Activated CD8-positive, alpha-beta memory T cell treated with anti-CD3 and anti-CD28 coated beads, Interleukin-2, amount 10 ng/mL, durations not matched to agents 7 days and 5 days (primary cell): Measurements from ENCODE around the gene MVD. TPM values are rescaled to one million over a fixed set of nuclear protein-coding genes. Genes with fewer than 3 reads are reported as not detected.
A peak's percentile ranks its signal among the peaks of the same experiment; 100 is the strongest.
"Not testable (repeated sequence)": the region's sequence is repeated elsewhere in the genome, so short reads cannot be mapped to it uniquely, and the experiment has no call there.

ENCODE experiments used
- ATAC-seq: fragments of 150-1000 bp; cut with Tn5 transposase; one replicate; pipeline ENCODE4 v1.10.0; 2021; ENCODE audit warnings: moderate library complexity
- CTCF ChIA-PET: fragments of 350-600 bp; sonication (Branson Sonifier 250); formaldehyde crosslinking; loops from one replicate; lab custom pipeline; 2021; ENCODE audit warnings: antibody characterized with exemption; lab: Charles Lee
- DNase-seq: peaks from one replicate; pipeline ENCODE4 v3.0.0-alpha.2; 2020
- H3K27ac Mint-ChIP-seq: one replicate; pipeline ENCODE4 v1.8.0; 2021; ENCODE audit warnings: mild to moderate bottlenecking, mixed read lengths
- H3K27me3 Mint-ChIP-seq: one replicate; pipeline ENCODE4 v1.8.0; 2021; ENCODE audit warnings: mixed read lengths
- H3K36me3 Mint-ChIP-seq: one replicate; pipeline ENCODE4 v1.8.0; 2021; ENCODE audit warnings: mild to moderate bottlenecking, mixed read lengths
- H3K4me1 Mint-ChIP-seq: one replicate; pipeline ENCODE4 v1.8.0; 2021; ENCODE audit warnings: mixed read lengths
- H3K4me3 Mint-ChIP-seq: one replicate; pipeline ENCODE4 v1.8.0; 2021; ENCODE audit warnings: mild to moderate bottlenecking, moderate library complexity, mixed read lengths
- H3K9me3 Mint-ChIP-seq: one replicate; pipeline ENCODE4 v1.8.0; 2022; ENCODE audit warnings: low read depth, mixed read lengths
- total RNA-seq, 2 experiments: library from RNA; stranded (reverse); gene quantifications; one replicate each; pipeline ENCODE4 v1.2.3, GENCODE V29; 2021

MVD gene
- total RNA-seq, 2 experiments from 2014 or later: 112 to 134 TPM

DNA sequence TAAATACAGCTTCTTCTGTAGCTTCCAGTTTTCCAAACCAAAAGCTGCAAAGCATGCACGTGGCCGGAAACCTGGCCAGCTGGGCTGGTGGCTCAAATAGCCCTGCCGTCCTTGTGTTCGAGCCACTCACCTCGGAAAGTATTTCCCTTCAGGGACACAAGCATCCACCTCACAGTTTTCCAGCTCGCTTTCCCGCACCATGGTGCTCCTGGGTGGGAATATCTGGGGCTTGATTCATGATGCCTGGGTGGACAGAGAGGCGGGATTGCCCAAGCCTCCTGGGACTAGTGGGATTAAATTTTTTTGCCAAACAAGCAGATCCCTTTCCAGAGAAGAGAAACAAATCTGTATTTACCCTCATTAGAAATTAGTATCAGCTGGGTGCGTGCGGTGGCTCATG lies 7.1 kb upstream of the MVD start:
- Mint-ChIP-seq H3K9me3 (no peaks in the 10 kb centered on the region), H3K27me3 (no peaks in the 10 kb centered on the region), H3K4me1 (peaks cover 2% of the 10 kb centered on the region), H3K27ac (no peak overlapping the region), H3K4me3 (no peak overlapping the region), H3K36me3 (peaks cover 5% of the 10 kb centered on the region)
- DNase-seq: no peak
- CTCF ChIA-PET: interaction anchor here (0.8 to 4.2 kb wide), 3 partner anchors 8 to 20 kb away, joined by 3 to 16 read pairs (median 4); partner anchors contain the start of gene MVD
- ATAC-seq: no peak

DNA sequence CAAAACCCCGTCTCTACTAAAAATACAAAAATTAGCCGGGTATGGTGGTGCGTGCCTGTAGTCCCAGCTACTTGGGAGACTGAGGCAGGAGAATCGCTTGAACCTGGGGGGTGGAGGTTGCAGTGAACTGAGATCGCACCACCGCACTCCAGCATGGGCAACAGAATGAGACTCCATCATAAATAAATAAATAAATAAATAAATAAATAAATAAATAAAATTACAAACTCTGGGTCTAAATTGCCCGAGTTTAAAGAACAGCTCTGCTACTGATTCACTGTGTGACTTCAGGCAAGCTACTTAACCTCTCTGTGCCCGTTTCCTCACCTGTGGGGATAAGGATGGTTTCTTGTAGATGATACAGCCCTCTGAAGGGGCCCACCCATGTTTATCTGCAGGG lies 6.6 kb upstream of the MVD start:
- ATAC-seq, H3K36me3 Mint-ChIP-seq, H3K27me3 Mint-ChIP-seq, H3K4me3 Mint-ChIP-seq, H3K27ac Mint-ChIP-seq, DNase-seq, H3K9me3 Mint-ChIP-seq, H3K4me1 Mint-ChIP-seq: not testable (repeated sequence)
- CTCF ChIA-PET: interaction anchor here (0.8 to 4.2 kb wide), 2 partner anchors 12 to 20 kb away, joined by 3 to 16 read pairs; no protein-coding TSS in a partner anchor

DNA sequence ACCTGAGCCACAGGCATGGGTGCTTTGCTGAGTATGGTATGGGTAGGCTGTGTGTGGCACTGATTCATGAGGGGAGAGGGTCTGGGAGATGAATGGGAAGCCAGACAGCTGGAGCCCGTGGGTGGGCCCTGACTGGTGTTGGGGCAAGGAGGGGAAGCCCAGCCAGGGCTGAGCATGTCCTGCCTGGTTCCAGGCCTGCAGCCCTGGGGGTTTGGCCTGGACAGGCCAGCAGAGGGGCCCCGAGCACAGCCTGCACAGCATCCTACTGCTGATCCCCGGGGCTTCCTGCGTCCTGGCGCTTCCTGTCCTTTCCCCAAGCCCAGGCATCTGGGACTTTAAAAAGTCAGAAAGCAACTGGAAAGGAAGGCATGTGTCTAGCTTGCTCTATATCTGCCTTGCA lies 4.6 kb upstream of the MVD start:
- H3K4me3 Mint-ChIP-seq: no peak overlapping the region
- H3K9me3 Mint-ChIP-seq: no peaks in the 10 kb centered on the region

DNA sequence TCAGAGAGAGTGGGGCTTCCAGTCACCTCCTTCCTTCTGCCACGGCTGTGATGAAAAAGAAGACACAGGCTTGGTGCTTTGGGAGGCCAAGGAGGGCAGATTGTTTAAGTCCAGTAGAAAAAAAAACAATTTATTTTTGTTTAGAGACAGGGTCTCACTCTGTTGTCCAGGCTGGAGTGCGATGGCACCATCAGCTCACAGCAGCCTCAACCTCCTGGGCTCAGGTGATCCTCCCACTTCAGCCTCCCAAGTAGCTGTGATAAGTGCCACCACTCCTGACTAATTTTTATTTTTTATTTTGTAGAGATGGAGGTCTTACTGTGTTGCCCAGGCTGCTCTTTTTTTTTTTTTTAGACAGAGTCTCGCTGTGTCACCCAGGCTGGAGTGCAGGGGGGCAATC lies 2.7 kb upstream of the MVD start:
- CTCF ChIA-PET: interaction anchor here (1.9 to 2.7 kb wide), 2 partner anchors 16 to 36 kb away, joined by 7 to 14 read pairs; no protein-coding TSS in a partner anchor
- no peaks in the 10 kb centered on the region for H3K27me3 Mint-ChIP-seq
- H3K27ac Mint-ChIP-seq: no peak overlapping the region
- H3K9me3 Mint-ChIP-seq: no peaks in the 10 kb centered on the region
- ATAC-seq: no peak
- H3K36me3 Mint-ChIP-seq: peaks cover 5% of the 10 kb centered on the region
- DNase-seq: no peak
- H3K4me3 Mint-ChIP-seq: no peak overlapping the region
- peaks cover 19% of the 10 kb centered on the region for H3K4me1 Mint-ChIP-seq

More for the DNA sequence above, 4.6 kb upstream of the MVD start:
- H3K4me1 Mint-ChIP-seq: peaks cover 8% of the 10 kb centered on the region
- CTCF ChIA-PET: interaction anchor here (0.7 to 0.9 kb wide), 2 partner anchors 13 to 35 kb away, joined by 3 read pairs; no protein-coding TSS in a partner anchor
- H3K27ac Mint-ChIP-seq: no peak overlapping the region
- no peak for DNase-seq
- no peaks in the 10 kb centered on the region for H3K27me3 Mint-ChIP-seq
- peaks cover 5% of the 10 kb centered on the region for H3K36me3 Mint-ChIP-seq
- no peak for ATAC-seq

DNA sequence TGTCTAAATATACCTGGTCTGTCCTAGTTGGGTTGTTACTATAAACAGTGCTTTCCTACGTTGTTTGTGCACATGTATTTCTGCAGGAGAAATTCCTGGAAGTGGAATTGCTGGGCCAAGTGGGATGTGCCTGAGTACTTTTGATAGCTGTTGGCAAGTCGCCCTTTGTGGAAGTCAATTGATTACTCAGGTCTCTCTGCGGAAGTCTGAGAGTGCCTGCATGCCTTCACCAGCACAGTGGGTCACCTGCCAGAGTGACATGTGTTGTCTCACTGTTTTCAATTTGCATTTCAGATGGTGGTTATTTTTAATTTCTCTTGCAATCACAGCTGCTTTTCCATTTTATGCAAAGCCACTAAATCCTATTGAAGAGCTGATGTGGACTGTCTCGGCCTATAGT lies 2.3 kb upstream of the MVD start:
- CTCF ChIA-PET: interaction anchor here (1.9 to 2.7 kb wide), 2 partner anchors 16 to 36 kb away, joined by 7 to 14 read pairs; no protein-coding TSS in a partner anchor
- Mint-ChIP-seq H3K4me3 (peak overlapping the region; percentile 14), H3K27me3 (no peaks in the 10 kb centered on the region), H3K36me3 (peaks cover 7% of the 10 kb centered on the region), H3K9me3 (no peaks in the 10 kb centered on the region), H3K27ac (no peak overlapping the region), H3K4me1 (peaks cover 20% of the 10 kb centered on the region)
- DNase-seq (no peak), ATAC-seq (no peak)

DNA sequence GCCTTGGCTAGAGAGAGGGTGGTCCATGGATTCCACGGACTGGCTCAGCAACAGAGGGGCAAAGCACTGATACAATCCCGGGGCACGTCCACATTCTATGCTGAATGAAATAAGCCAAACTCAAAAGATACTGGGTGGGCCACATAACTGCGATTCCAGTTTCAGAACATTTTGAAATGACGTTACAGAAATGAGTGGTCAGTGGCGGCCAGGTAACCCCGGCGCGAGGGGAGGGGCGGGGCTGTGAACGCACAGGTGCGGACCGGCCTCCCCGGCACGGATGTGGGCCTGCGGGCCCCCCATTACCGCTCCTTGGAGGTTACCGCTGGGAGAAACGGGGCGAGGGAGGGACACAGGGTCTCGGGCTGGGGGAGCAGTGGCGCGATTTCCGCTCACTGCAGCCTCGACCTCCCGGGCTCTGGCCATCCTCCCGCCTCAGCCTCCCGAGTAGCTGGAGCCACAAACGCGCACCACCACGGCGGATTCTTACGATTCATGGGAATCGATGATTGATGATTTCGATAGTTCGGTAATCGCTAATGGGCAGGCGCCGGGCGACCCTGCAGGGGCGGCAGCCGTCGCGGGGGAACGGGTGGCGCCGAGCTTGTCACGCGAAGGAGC lies 559 bp downstream of the MVD start:
- CTCF ChIA-PET: interaction anchor here (0.8 to 1.6 kb wide), 8 partner anchors 9 to 84 kb away, joined by 3 to 9 read pairs (median 4); no protein-coding TSS in a partner anchor
- peak; percentile 1 for ATAC-seq
- H3K4me1 Mint-ChIP-seq: peaks cover 21% of the 10 kb centered on the region

DNA sequence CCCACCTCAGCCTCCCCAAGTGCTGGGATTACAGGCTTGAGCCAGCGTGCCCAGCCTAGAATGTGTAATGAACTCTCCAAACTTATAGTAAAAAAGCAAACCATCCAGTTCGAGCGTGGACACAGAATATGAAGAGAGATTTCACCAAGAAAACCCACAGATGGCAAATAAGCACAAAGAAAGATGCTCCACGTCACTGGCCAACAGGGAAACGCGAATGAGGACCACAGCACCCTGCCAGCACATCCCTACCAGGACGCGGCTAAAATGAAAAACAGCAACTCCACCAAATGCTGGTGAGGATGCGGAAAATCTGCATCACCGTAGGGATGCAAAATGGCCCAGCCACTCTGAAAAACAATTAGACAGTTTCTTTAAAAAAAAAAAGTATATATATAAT lies 1.4 kb downstream of the MVD start:
- Mint-ChIP-seq H3K27me3 (no peaks in the 10 kb centered on the region), H3K9me3 (no peaks in the 10 kb centered on the region), H3K4me3 (peak overlapping the region; percentile 23), H3K36me3 (peaks cover 3% of the 10 kb centered on the region), H3K4me1 (peaks cover 21% of the 10 kb centered on the region), H3K27ac (peak overlapping the region; percentile 30)
- ATAC-seq (no peak), DNase-seq (no peak)
- CTCF ChIA-PET: interaction anchor here (1.4 to 1.6 kb wide), 3 partner anchors 24 to 76 kb away, joined by 3 to 6 read pairs (median 5); no protein-coding TSS in a partner anchor

More for the DNA sequence above, 559 bp downstream of the MVD start:
- H3K9me3 Mint-ChIP-seq: no peaks in the 10 kb centered on the region
- no peaks in the 10 kb centered on the region for H3K27me3 Mint-ChIP-seq
- peak overlapping the region; percentile 85 for H3K4me3 Mint-ChIP-seq
- DNase-seq: peak; percentile 56
- peak overlapping the region; percentile 89 for H3K27ac Mint-ChIP-seq
- H3K36me3 Mint-ChIP-seq: peaks cover 4% of the 10 kb centered on the region

DNA sequence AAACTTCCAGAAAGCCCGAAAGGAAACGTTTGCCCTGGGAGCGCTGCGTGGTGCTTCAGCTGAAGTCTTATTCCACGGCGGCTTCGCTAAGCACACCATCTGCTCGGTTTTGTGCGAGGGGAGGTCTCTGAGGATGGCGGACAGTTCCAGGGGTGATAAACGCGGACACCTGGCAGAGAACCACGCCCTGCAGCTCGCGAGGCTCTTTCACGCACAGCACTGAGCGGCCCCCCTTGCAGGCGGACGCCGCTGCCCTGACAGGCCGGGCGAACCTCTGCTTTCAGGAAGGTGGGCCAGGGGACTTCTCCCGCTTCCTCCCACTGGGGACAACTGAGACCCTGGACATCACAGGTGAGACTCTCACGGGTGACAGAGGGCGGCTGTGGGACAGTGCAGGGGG lies 3.7 kb downstream of the MVD start:
- Mint-ChIP-seq H3K4me1 (peaks cover 16% of the 10 kb centered on the region), H3K27ac (no peak overlapping the region), H3K4me3 (no peak overlapping the region), H3K9me3 (no peaks in the 10 kb centered on the region), H3K27me3 (no peaks in the 10 kb centered on the region), H3K36me3 (peaks cover 6% of the 10 kb centered on the region)
- no peak for ATAC-seq
- no peak for DNase-seq
- CTCF ChIA-PET: interaction anchor here (1.7 kb wide), 1 partner anchor 26 kb away, joined by 6 read pairs; no protein-coding TSS in a partner anchor

DNA sequence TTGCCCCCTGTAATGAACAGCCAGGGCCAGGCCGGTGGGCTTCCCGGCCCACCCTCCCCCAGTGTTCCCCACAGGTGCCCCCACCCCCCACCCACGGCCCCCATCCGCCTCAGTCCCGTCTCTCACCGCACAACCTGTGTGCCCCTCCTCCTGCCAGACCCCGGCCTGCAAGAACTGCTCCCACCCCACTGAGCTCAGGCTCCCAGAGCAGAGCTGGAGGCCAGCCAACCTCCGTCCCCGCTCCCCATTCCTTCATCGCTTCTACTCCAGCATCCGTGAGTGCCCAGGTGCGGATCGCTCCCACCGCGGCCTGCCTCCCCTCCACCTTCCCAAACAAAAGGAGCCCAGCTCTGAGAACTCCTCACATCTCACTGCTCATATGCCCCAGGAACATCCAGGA lies 4.2 kb downstream of the MVD start:
- no peak for ATAC-seq
- Mint-ChIP-seq H3K4me3 (no peak overlapping the region), H3K27me3 (no peaks in the 10 kb centered on the region), H3K27ac (no peak overlapping the region), H3K36me3 (peaks cover 6% of the 10 kb centered on the region), H3K4me1 (peaks cover 13% of the 10 kb centered on the region), H3K9me3 (no peaks in the 10 kb centered on the region)
- CTCF ChIA-PET: interaction anchor here (1.7 kb wide), 1 partner anchor 26 kb away, joined by 6 read pairs; no protein-coding TSS in a partner anchor
- DNase-seq: no peak

DNA sequence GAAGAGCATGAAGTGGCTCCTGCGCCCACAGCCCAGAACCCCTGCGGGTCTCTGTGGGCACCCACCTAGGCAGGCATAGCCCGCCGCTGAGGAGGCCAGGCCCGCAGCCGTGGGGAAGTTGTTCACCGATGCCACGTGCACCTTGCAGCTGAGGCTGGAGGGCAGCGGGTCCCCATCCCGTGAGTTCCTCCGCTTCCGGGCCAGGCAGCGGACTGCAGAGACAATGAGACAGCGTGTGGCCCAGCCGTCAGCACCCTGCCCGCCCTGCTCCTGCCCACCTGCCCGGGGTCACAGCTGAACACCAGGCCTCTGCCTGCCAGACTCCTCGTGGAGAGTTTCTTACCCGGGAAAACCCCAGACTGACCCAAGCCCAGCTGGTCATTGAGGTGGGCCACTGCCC lies 5.5 kb downstream of the MVD start:
- CTCF ChIA-PET: interaction anchor here (1.7 kb wide), 1 partner anchor 28 kb away, joined by 6 read pairs; no protein-coding TSS in a partner anchor
- Mint-ChIP-seq H3K27ac (no peak overlapping the region), H3K36me3 (peaks cover 6% of the 10 kb centered on the region), H3K4me3 (no peak overlapping the region), H3K4me1 (peaks cover 13% of the 10 kb centered on the region), H3K9me3 (no peaks in the 10 kb centered on the region), H3K27me3 (no peaks in the 10 kb centered on the region)
- DNase-seq (no peak), ATAC-seq (no peak)

DNA sequence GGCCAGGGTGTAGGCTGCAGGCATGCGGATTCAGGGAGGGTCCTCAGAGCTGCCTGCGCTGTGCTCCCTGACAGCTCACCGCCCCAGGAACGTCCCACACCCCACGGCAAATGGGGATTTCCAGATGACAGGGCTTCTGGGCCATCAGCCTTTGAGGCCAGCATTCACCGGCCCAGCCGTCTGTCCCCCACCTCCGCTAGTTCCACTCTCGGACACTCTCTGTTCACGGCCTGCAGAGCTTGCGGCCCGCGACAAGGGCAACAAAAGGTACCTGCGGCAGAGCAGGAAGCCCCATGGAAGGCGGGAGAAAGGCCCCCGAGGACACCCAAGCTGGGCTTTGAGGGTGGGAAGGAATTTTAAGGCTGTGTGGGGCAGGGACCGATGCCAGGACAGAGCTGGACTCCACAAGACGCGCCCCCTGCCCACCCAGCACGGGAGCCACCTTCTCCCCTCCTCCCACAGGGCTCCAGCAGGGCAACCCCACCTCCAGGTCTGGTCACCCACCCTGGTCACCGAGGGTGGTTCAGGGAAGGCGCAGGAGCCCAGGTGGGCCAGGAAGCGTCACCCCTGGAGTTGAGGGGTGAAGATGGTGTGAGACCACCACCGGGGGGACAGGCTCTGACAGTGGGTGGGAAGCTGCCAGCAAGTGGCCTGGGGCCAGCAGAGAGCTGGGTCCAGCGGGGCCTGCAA lies 6.5 kb downstream of the MVD start:
- no peaks in the 10 kb centered on the region for H3K9me3 Mint-ChIP-seq
- ATAC-seq: no peak
- CTCF ChIA-PET: no interaction called here
- H3K36me3 Mint-ChIP-seq: peaks cover 6% of the 10 kb centered on the region
- H3K27me3 Mint-ChIP-seq: no peaks in the 10 kb centered on the region
- peaks cover 13% of the 10 kb centered on the region for H3K4me1 Mint-ChIP-seq
- H3K4me3 Mint-ChIP-seq: no peak overlapping the region
- no peak overlapping the region for H3K27ac Mint-ChIP-seq
- no peak for DNase-seq

DNA sequence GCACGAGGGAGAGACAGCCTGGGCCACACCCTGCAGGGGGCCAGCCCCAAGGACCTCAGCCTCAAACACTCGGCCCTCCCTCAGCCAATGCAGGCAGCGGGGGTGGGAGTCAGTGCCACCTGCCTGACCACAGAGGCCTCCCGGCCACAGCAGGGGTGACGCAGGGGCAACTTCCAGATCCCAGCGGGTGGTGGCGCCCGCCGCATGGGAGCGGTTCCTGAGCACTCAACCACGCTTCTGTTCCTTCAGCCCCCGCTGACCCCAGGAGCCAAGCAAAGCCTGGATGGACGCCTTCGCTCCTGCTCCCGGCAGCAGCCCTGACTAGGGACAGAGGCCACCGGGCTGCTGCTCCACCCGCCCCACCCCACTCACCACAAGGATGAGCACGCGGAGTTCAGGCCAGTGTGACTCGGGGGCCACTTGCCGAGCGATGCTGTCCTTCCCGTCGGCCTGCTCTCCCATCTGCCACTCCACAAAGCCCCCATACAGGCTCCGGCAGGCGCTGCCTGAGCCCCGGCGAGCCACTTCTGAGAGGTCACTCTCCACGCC lies 7.1 kb downstream of the MVD start:
- H3K4me3 Mint-ChIP-seq: no peak overlapping the region
- no peaks in the 10 kb centered on the region for H3K9me3 Mint-ChIP-seq
- no peak for DNase-seq
- CTCF ChIA-PET: no interaction called here
- peaks cover 6% of the 10 kb centered on the region for H3K36me3 Mint-ChIP-seq
- no peak for ATAC-seq
- peaks cover 12% of the 10 kb centered on the region for H3K4me1 Mint-ChIP-seq
- H3K27ac Mint-ChIP-seq: no peak overlapping the region
- no peaks in the 10 kb centered on the region for H3K27me3 Mint-ChIP-seq

DNA sequence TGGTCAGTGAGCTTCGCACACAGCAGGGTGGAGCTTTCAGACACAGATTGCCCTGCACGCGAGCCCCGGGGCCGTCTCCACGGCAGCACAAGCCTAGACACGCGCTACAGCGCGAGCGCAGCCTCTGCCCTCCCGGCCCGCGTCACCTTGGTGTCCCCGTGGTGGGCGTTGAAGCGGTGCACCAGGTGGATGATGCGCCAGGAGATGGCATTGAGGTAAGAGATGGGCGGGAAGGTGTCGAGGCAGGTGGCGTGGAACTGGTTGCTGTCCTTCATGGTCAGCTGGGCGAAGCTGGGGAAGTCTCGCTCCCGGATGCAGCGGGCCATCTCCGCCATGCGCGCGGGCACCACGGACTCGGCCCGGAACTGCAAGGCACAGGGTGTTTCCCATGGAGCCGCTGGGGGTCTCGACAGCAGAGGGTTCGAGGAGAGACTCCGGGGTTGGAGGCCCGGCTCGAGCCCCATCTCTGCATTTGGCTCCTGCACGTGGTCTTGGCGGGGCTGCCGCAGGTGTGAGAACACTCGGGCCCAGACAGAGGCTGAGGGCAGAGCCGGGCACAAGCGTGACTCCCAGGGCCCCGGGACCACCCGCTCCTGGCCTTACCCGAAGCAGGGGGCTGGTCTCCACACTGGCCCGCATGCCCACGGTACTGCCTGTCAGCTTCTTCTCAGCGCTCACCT lies 7.7 kb downstream of the MVD start:
- no peak overlapping the region for H3K27ac Mint-ChIP-seq
- H3K36me3 Mint-ChIP-seq: peaks cover 4% of the 10 kb centered on the region

More for the DNA sequence above, 7.7 kb downstream of the MVD start:
- no peak for ATAC-seq
- no peaks in the 10 kb centered on the region for H3K9me3 Mint-ChIP-seq
- H3K4me3 Mint-ChIP-seq: no peak overlapping the region
- no peaks in the 10 kb centered on the region for H3K27me3 Mint-ChIP-seq
- H3K4me1 Mint-ChIP-seq: peaks cover 12% of the 10 kb centered on the region
- DNase-seq: no peak
- CTCF ChIA-PET: interaction anchor here (1.5 kb wide), 1 partner anchor 26 kb away, joined by 3 read pairs; no protein-coding TSS in a partner anchor
